Fibroblast of skin of right biceps (primary cell): Measurements from ENCODE around the gene PAFAH2.
A peak's percentile ranks its signal among the peaks of the same experiment; 100 is the strongest.

Experiments used
- DNase-seq: peaks from one replicate; pipeline ENCODE4 v3.0.0-alpha.2; 2013

PAFAH2 gene

DNA sequence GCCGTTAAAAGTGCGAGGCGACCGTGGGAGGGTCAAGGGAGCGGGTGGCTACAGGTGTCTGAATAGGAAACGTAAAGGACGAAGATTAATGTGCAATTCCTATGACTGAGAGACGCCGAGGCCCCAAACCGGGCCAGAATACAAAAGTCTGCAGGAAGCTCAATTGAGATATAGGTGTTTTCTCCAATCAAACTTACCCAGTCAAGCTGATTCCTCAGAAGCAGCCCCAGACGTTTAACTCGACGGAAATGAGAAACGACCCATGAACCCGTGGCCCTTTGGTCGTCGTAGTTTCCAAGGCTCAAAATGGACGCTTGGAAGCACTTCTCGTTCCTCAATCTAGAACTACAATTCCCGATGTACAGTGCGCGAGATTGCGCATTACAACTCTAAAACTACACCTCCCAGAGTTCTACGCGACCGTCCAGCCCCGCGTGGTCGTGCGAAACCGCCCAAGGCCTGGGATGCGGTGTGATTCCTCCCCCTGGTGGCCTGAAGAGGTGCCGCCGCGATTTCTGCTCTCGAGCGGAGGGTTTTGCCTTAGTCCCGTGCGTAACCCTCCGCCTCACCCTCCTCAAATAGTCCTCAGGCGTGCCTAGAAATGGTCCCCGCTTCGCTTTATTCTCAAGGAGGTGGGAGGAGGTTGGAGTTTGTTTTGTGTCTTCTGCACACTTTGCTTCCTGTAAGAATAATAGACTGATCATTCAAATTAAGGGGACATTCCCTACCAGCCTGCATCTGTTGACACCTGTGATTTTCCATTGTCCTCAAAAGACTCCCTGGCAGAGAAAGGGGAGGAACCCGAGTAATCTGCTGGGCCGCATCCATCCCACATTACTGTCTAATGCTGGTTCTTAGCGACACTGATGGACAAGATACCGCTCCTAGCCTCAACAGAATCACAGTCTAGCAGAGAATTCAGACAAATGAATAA is at the start of gene PAFAH2:
Gene PAFAH2, minus strand, starts transcription at position 236 of the 934 bp plus-strand sequence. CDS start 7,247 bp downstream, outside the sequence.
- DNase-seq: peak; percentile 99

- DNase-seq: no peak
Measured at GRCh38 chr1:26047278-26047874, 49.5 kb upstream of the PAFAH2 start.

- DNase-seq: no peak
Measured at GRCh38 chr1:26046246-26047095, 48.6 kb upstream of the PAFAH2 start.

DNA sequence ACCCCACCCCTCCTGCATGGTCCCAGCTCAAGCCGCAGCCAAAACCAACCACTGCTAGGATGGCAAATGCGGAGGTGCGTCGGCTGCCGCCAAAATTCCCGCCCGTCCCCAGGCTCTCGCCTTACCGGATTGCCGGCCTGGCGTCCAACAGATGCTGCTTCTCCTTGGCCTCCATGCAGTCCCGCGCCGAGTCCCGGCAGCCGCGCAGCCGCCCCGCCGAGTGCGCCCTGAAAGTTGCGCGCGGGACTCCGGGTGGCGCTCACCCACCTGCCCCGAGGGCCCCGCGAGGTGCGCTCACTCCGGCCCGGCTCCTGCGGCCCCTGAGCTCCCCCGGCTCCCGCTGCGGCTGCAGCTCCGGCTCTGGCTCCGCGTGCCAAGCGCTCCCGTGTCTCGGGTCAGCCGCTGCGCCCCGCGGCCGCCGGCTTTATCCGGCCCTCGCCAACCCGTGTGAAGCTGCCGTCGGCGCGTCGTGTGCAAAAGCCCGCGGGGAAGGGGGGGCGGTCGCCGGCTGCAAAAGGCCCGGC is 47.9 kb upstream of the PAFAH2 start, which contains the start of gene SLC30A2:
Gene SLC30A2, minus strand, starts transcription at position 397 of the 524 bp plus-strand sequence. Its CDS starts 222 bp downstream, at position 175.
- DNase-seq: no peak

DNA sequence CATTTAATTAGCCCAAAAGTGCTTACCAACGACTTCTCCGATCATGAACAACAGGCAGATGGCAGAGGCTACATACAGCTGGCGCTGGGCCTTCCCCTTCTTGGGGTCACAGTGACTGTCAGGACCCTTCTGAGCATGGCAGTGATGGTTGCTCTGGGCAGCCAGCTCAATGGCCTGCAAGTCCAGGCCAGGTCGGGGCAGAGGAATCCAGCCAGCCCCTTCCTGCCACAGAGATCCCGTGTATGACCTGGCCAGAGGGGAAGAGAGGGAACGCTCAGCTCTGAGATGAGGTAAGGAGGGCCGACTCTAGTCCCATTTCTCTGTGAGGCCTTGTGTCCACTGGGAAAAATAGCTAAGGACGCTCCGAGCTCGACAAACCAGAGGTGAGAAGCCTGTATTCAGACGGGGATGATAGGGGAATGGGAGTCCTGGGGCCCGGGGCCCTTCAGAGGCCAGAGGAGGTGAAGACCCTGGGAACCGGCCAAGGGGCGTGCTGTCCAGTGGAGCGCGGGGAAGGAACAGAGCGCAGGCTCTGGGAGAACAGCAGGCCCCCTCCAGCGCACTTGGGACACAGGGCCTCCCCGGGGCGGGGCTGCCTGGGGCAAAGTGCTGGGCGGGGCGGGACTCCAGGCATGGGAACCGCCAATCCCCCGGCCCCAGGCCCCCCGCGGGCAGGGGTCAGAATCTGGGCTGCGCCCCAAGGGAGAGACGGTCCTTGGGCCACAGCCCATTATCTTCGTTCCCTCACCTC is 47.3 kb upstream of the PAFAH2 start:
- no peak for DNase-seq

DNA sequence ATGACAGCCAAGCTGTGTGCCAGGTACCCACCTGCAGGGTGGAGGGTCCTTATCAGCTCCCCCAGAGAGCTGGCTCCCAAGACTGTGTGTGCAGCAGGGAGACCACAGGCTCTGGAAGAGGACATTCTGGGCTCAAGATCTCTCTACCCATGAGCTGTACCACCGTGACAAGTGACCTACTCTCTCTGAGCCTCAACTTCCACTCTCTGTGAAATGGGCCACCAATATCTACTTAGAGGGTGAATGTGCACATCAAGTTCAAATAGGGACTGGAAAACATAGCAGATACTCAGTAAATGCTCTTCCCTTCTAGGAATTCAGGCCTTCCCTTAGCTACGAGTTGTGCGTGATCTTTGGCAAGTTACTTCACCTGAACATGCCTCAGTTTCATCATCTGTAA is 46.6 kb upstream of the PAFAH2 start:
- no peak for DNase-seq

DNA sequence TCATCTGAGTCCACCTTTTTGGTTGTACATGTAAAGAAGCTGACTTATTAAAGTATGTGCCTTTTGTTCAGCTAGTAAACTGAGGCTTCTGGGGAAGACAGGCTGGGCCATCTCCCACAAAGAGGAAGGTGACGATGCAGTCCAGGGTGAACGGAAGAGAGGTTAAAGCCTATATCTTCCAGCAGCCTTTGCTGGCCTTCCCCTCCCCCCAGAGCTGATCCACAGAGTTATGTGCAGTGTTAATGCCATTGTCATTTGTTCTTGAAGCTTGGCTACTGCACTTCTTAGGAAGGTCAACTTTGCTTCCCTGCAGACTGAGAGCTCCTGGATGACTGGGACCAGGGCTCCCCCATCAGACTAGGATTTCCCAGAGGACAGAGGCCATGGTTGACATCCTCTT is 45.9 kb upstream of the PAFAH2 start:
- DNase-seq: no peak

GRCh38 chr1:26041978-26042377 is 44.1 kb upstream of the PAFAH2 start:
- no peak for DNase-seq

GRCh38 chr1:26041401-26041800 is 43.5 kb upstream of the PAFAH2 start:
- DNase-seq: no peak

DNA sequence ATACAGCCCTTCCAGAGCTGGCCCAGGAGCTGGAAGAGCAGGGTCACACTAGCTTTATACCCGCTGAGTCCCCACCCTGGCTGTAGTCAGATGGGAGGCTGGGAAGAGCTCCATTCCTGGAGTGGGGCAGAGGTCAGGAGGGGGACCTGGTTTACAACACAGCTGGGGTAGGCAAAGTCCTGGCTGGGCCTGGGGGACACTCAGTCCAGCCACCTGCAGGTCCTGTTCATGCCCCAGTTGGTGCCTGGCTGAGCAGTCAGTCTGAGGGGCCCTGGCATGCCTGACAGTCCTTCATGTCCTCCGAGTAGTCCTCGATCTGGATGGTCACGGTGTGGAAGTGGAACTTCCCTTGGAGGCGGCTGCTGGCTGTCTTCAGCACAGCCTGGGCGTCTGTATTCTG is 41.0 kb upstream of the PAFAH2 start:
- DNase-seq: no peak

DNA sequence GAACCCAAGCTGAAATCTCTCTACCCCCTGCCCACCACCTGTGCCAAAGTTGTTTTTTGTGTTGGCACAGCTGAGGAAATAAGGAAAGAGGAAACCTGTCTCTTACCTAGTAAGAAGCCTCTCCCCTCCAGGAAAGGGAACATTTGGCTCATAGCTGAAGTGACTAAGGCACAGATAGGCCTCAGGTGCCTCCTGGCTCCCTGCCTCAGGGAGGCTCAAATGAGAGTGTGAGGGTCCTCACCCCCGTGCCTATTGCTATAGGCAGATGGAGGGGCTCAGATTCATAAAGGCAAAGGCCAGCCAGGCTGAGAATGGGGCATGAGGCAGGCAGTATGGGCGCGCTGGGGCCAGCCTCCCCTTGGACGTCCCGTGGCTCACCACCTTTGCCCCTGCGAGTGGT is 40.6 kb upstream of the PAFAH2 start:
- DNase-seq: no peak

- DNase-seq: no peak
Measured at GRCh38 chr1:26037904-26038303, 40.0 kb upstream of the PAFAH2 start.

- no peak for DNase-seq
Measured at GRCh38 chr1:26036756-26037281, 39.0 kb upstream of the PAFAH2 start.

DNA sequence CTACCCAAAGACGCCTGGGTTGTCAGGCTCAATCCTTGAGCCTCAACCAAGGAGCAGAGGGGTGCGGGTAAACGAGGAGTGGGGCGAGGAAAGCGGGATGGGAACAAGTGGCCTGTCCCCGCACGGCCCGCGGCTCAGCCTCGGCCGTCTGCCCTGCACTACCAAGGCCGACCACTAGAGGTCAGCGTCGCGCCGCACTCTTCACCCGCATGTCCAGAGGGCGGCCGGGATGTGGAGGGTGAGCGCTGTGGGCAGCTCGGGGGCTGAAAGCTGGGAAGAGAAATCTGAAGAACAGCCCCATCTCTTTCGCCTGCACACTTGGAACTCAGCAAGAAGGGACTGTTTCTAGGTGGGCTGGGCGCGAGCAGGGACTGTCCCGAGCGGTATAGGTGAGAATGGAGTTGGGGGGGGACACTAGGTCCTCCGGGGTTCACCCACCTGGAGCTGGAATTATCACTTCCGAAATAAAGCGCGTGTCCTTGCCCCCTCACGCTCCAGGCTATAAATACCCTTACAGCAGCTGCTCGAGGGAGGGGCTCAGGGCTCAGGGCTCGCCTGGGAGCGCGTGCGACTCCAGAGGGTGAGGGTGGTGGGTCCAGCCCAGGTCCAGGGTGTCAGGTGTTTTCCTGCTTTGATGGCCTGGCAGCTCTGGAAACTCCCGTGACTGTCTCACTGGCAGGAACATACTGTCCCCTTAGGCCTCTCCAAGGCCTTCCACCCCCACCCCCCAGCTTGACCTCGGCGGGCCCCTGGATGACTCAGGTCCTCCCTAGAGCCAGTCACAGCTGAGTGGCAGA is 38.3 kb upstream of the PAFAH2 start:
- peak; percentile 58 for DNase-seq

GRCh38 chr1:26035203-26035958 is 37.5 kb upstream of the PAFAH2 start:
- peak; percentile 91 for DNase-seq

- DNase-seq: no peak
Measured at GRCh38 chr1:26034504-26035202, 36.8 kb upstream of the PAFAH2 start.

DNA sequence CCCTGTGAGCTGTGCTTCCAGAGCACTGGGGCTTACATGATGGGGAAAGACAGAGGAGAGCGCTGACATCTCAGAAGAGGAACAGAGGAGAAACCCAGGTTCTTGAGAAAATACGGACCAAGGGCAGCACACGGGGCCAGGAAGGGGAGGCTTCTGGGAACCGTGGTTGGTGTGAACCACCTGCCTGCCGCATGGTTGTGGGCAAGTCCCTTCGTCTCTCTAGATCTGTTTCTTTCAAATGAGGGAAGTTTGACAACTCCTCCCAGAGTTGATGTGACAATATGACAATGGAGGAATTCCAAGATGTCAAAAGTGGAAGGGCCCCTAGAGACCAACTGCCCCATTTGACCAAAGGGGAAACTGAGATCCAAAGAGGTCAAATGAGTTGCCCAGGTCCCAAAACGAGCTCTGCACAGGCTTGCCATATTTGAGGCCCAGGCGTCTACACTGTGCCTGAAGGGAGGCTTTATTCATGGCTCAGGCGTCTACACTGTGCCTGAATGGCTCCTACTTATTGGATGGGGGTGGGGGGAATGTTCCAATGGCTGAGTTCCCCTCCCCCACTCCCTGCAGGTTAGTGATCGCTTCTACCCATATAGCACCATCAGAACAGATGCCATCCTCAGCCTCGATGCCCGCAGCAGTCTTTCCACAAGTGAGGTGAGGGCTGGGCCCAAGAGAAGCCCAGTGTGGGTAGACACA is 34.9 kb upstream of the PAFAH2 start:
- DNase-seq: no peak

- peak; percentile 60 for DNase-seq
Measured at GRCh38 chr1:26031611-26032220, 33.9 kb upstream of the PAFAH2 start.
